Neural cell (in vitro differentiated cells): ENCODE measurements around the gene KIFAP3.

ENCODE experiments used
- EP300 ChIP-seq: fragments of 450-650 bp; conservative IDR thresholded peaks from 2 replicates; pipeline ENCODE4 v1.6.1; 2014; ENCODE audit warnings: antibody characterized with exemption, mild to moderate bottlenecking, moderate library complexity; ENCODE audit not compliant: poor library complexity, severe bottlenecking
- SMC3 ChIP-seq: fragments of 450-650 bp; conservative IDR thresholded peaks from 2 replicates; pipeline ENCODE4 v1.6.1; 2014; ENCODE audit warnings: antibody characterized with exemption, mild to moderate bottlenecking, moderate library complexity; ENCODE audit not compliant: poor library complexity
- TAF1 ChIP-seq: IDR thresholded peaks from 2 replicates; pipeline ENCODE4 v1.6.1; 2012; ENCODE audit warnings: low read depth
- TF ChIP-seq, protein P1 (sequence below): fragments of 450-650 bp; IDR thresholded peaks from 2 replicates; pipeline ENCODE4 v1.5.1; 2014; ENCODE audit warnings: antibody characterized with exemption, mild to moderate bottlenecking, moderate library complexity; ENCODE audit not compliant: poor library complexity, severe bottlenecking

DNA sequence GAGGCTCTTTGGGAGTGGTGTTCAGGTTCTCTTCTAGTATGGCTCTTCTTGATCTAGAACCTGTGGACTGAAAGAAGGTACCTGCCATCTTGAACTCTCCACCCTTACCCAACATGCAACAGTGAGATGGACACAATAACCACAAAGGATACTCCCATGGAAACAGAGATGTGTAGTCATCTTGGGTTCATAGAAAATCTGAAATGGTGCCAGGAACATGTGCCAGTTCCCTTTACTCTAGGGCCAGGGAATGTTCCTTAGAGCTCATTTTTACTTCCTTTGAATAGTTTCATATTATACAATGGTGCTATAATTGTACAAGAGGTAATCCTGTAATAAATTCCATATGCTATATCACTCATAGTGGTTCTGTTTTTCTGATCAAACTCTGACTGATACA is 167.6 kb downstream of the KIFAP3 start:
- no peak for TF ChIP-seq TAF1
- TF ChIP-seq, protein P1, sequence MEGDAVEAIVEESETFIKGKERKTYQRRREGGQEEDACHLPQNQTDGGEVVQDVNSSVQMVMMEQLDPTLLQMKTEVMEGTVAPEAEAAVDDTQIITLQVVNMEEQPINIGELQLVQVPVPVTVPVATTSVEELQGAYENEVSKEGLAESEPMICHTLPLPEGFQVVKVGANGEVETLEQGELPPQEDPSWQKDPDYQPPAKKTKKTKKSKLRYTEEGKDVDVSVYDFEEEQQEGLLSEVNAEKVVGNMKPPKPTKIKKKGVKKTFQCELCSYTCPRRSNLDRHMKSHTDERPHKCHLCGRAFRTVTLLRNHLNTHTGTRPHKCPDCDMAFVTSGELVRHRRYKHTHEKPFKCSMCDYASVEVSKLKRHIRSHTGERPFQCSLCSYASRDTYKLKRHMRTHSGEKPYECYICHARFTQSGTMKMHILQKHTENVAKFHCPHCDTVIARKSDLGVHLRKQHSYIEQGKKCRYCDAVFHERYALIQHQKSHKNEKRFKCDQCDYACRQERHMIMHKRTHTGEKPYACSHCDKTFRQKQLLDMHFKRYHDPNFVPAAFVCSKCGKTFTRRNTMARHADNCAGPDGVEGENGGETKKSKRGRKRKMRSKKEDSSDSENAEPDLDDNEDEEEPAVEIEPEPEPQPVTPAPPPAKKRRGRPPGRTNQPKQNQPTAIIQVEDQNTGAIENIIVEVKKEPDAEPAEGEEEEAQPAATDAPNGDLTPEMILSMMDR: no peak
- TF ChIP-seq SMC3: no peak
- no peak for TF ChIP-seq EP300
